GM12874 (cell line): ENCODE measurements around the gene KIRREL1.

ENCODE experiments used
- CTCF ChIP-seq: IDR thresholded peaks from 2 replicates; pipeline ENCODE4 v1.5.1; 2011; ENCODE audit warnings: low read depth, mild to moderate bottlenecking, control low read depth, low read length, moderate library complexity; ENCODE audit not compliant: insufficient read depth

KIRREL1 gene

DNA sequence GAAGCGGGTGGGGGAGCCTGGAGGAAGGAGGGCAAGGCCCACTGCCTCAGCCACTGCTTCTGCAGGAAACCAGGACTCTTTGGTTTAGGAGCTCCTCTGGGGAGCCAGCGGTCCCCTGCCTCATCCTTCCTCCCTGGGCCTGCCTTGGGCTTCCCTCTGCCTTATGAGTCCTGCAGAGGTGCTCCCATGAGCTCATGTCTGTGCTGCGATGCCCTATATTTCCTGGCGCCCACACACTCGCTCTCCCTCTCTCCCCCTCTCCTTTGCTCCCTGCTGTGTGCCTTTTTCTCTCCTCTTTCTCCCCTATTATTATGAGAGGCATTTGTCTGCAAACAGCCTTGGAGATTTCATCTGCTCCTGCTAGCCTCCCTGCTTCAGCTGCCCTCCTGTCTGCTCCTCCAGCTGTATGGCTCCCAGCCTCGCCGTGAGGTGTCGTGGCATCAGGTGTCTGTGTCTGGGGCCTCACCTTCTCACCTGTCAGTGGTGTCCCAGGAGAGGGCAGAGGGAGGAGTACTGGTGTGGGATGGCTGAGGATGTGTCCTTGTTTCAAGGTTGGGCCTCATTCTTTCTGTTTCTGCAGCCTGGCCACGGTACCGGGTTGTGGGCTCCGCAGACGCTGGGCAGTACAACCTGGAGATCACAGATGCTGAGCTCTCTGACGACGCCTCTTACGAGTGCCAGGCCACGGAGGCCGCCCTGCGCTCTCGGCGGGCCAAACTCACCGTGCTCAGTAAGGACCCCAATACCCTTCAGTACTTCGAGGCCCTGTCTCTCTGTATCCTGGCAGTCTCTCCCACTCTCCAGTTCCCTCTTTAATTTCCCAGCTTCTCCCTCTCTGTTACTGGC lies 84.2 kb downstream of the KIRREL1 start:
- no peak for TF ChIP-seq CTCF

- no peak for TF ChIP-seq CTCF
Observed at GRCh38 chr1:158078569-158079080, 85.2 kb downstream of the KIRREL1 start.

GRCh38 chr1:158080066-158080465 lies 86.6 kb downstream of the KIRREL1 start:
- no peak for TF ChIP-seq CTCF

DNA sequence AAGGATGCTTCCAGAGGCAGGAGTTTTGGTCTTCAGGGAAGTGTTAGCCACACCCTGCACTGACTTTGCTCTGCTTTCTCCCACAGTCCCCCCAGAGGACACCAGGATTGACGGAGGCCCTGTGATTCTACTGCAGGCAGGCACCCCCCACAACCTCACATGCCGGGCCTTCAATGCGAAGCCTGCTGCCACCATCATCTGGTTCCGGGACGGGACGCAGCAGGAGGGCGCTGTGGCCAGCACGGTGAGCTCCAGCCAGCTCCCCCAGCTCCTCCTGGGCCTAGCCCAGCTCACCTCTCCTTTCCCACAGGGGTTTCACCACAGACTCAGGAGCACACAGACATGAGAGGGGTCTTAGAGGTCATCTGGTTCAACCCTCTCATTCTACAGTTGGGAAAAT lies 90.9 kb downstream of the KIRREL1 start:
- no peak for TF ChIP-seq CTCF

GRCh38 chr1:158084747-158085146 lies 91.3 kb downstream of the KIRREL1 start:
- TF ChIP-seq CTCF = no peak

DNA sequence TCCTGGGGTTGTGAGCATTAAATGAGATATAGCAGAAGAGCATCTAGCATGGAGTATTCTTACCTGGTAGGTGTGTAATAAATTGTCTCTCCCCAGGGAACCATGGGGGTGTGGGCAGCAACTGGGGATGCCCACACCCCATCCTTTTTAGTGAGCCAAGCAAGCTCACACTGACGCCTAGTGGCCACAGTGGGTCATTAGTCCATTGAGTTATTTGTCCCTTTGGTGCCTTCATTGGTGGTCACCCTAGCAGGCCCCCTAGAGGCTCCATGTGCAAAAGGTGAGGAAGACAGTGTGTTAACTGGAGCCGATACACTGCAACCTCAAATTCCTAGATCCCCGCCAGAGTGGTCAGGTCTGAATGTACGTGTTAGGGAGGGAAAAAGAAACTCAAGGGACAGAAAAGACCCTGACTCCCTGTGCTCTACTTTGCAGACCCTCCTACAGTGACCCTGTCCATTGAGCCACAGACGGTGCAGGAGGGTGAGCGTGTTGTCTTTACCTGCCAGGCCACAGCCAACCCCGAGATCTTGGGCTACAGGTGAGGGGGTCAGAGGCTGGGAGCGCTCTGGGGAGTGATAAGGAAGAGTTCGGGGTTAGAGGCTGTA lies 94.0 kb downstream of the KIRREL1 start:
- TF ChIP-seq CTCF = peak; percentile 89

DNA sequence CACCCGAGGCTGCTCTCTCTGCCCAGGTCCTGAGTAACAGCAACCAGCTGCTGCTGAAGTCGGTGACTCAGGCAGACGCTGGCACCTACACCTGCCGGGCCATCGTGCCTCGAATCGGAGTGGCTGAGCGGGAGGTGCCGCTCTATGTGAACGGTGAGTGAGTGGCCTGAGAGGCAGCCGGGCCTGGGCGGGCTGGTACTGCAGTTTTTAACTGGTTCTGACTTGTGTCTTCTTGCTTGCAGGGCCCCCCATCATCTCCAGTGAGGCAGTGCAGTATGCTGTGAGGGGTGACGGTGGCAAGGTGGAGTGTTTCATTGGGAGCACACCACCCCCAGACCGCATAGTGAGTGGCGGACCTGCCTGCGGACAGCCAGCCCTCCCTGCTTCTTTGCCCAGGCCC lies 96.0 kb downstream of the KIRREL1 start:
- TF ChIP-seq CTCF = no peak
